Stimulated activated CD4-positive, alpha-beta T cell treated with anti-CD3 and anti-CD28 coated beads, Interleukin-12 subunit alpha, Interleukin-12 subunit beta, amount 100 ng/mL, for 4 hours (primary cell): ENCODE measurements around the gene RPL39L.
"Not testable (repeated sequence)": the region's sequence is repeated elsewhere in the genome, so short reads cannot be mapped to it uniquely, and the experiment has no call there.

Source experiments
- DNase-seq: peaks from one replicate; pipeline ENCODE4 v3.0.0-alpha.2; 2020

Gene RPL39L

DNA sequence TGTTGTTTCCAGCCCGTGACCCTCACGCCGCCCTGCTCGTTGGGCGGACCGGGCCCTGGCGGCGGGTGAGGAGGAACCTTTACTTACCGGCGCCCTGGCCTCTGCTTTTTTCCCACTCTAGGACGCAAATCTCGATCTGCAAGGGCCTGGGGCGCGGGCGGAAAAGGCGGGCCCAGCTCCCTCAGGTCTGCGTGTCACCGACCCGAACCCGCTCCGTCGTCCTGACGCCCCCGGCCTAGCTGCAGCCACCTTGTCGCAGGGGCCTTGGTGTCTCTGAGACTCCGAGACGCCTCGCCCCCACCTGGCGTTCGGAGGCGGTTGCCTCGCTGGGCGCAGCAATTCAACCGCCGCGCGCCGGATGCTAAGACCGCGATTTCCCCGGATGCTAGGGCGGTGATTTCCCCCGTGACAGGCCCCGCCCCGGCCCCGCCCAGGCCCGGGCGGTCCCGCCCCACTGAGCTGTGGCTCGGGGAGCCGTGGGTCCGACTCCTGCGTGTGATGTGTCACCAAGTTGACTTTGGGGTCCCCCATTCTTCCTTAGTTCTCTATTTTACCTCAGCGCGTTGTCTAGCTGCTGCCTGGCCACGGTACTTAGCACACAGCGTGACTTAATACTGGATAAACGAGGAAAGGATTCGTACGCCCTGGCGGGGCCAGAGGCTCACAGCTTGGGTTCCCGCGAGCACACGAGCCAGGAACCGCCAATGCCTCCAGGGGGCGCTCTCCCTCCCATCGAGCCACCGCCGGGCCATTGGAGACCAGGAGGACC is at the start of gene RPL39L:
Gene RPL39L (minus strand): TSS at position 371 of the 769 bp plus-strand sequence. CDS start 18,196 bp downstream, outside the sequence.
- peak; percentile 90 for DNase-seq

- DNase-seq: no peak
Measured at GRCh38 chr3:187188931-187189330, 49.6 kb upstream of the RPL39L start.

- DNase-seq: no peak
Measured at GRCh38 chr3:187186801-187187421, 47.6 kb upstream of the RPL39L start.

GRCh38 chr3:187186375-187186774 is 47.1 kb upstream of the RPL39L start:
- DNase-seq: no peak

DNA sequence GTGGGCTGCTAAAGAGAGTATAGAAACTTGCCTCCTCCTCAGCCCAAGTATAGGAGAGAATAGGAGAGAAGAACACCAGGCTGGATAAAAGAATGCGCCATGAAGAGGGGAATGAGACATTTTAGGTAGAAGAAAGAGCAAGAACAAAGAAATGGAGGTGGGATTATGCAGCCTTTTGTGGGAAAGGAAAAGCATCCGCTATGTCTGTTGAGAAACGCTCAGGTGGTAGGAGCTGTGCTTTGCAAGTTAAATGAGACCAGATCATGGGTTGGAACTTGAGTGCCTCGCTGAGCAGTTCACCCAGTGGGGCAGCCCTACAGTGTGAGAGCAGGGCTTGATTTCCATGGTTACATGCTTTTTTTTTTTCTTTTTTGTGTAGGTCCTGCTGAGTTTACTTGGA is 46.5 kb upstream of the RPL39L start:
- no peak for DNase-seq

GRCh38 chr3:187183903-187184302 is 44.6 kb upstream of the RPL39L start:
- no peak for DNase-seq

- DNase-seq: no peak
Measured at GRCh38 chr3:187183210-187183862, 44.0 kb upstream of the RPL39L start.

- no peak for DNase-seq
Measured at GRCh38 chr3:187181454-187182170, 42.3 kb upstream of the RPL39L start.

DNA sequence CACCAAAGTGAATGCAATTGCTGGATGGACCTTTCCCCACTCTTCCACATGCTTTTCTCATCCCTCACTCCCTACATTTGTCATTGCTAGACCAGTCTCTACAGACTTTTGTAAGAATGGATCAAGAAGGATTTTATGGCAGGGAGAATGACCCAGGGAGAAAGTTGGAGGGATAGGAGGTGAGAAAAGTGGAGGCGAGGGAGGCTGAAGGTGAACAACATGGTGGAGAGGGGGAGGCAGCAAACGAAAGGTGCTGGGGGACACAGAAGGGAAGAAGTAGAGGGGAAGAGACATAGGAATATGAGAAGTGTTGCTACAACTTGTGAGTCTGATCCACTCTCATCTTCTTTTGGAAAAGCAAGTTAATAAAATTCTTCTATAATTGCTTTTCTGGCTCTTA is 33.6 kb upstream of the RPL39L start:
- no peak for DNase-seq

GRCh38 chr3:187170911-187171310 is 31.6 kb upstream of the RPL39L start:
- DNase-seq: not testable (repeated sequence)

- DNase-seq: no peak
Measured at GRCh38 chr3:187169231-187169960, 30.1 kb upstream of the RPL39L start.

DNA sequence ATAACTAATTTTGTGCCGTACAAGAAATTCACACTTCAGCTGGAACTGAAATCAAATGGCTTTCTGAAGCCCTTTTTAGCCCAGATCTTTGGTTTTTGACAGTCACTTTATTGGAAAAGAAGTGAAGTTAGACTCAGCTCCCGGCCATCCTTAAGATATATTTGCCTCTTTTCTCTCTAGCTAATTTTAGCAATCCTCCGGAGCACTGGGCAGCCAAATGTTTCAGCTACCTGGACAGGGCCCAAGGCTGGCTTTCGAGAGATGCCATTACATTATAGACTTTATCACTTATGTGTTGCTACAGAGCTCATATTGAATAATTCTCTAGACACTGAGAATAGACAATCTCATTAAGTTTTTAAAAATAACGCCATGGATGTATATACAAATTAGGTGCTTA is 28.5 kb upstream of the RPL39L start:
- DNase-seq: no peak

DNA sequence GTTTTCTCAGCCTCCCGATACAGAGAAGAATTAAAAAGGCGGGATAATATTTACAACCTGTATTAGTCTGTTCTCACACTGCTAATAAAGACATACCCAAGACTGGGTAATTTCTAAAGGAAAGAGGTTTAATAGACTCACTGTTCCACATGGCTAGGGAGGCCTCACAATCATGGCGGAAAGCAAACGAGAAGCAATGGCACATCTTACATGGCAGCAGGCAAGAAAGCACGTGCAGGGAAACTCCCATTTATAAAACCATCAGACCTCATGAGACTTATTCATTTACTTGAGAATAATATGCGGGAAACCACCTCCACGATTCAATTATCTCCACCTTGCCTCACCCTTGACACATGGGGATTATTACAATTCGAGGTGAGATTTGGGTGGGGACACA is 27.5 kb upstream of the RPL39L start:
- DNase-seq: no peak

DNA sequence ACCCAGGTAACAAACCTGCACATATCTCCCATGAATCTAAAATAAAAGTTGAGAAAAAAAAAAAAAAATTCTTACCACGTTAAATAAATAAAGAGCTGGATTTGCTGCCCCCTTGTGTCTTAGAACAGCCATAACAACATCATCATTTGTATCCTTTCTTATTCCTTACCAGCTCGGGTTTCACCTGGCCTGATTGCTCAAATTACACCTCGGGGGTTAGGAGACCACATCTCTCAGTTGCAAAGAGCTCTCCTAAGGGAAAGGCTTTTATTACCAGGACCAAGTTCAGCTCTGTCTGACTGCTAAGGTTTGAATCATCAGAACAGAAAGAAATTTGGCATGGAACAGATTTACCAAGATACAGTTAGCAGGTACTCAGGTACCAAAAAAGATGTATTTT is 25.8 kb upstream of the RPL39L start:
- no peak for DNase-seq

DNA sequence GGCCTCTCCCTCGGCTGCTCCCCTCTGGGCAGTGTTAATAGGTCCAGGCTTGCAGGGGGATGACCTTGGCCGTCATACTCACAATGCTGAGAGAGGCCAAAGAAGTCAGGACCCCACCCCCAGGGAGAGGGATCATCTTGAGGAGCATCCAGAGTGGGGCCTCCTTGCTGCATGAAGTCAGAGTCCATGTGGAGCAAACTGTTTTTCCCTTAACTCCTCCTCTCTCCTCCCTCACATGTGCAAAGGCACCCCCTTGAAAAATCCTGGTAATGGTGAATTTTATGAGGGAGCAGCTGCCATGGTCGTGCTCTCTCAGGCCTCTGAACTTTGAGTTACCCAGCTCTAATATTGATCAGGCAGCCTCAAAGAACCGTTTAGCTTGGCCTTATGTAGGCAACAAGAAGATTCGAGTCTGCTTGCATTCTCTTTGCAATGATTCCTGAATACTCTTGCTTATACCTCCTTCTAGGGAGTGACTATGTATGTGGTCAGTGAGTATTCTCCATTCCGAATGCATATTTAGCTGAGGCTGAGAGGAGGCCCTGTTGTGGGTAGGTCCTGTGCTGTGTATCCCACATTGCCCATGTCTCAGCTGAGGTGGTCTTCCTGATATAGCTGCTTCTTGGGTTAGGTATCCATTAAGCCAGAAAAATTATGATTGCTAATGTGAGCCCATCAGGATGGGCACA is 23.1 kb upstream of the RPL39L start:
- no peak for DNase-seq

DNA sequence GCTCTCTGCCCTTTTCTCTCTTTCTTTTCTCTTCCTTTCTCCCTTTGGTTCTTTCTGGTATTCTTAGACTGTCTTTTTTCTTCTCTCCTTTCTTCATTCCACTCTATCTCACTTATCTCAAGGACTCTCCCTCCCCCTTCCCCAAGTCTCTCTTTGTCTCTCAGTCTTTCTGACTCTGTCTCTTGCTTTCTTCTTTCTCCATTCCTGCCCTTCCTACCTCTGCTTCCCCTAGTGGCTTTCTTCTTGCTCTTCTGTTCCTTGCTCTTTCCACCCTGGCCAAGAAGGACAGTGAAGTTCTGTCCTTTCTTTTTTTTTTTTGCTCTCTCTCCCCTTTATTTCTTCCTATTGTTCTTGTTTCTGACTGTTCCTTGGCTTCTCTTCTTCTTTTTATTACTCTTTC is 22.3 kb upstream of the RPL39L start:
- DNase-seq: no peak

DNA sequence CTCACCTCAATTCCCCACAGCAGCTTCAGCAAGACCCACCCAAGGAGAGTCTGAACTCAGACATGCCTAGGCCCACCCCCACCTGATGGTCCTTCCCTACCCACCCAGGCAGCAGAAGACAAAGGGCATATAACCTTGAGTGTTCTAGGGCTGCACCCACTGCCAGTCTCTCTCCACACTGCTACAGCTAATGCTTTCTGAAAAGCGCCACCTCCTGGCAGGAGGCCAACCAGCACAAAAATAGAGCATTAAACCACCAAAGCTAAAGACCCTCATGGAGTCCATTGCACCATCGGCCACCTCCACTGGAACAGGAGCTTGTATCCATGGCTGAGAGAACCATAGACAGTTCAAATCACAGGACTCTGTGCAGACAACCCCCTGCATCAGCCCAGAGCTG is 11.3 kb upstream of the RPL39L start:
- peak; percentile 62 for DNase-seq

DNA sequence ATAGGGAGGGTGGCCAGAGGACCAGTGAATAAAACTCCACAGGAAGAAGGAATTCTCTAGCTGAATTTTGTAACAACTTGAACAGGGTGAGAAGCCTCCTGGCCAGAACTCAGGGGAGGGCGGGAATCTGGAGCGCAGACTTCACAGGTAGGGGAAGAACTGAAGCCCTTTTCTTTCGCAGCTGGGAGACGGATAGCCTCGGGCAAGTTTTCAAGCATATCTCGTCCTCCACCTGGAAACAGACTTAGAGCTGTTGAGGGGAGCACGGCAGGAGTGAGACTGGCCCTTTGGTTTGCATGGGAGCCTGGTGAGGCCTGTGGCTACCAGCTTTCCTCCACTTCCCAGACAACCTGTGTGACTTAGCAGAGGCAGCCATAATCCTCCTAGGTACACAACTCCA is 10.9 kb upstream of the RPL39L start:
- DNase-seq: no peak

GRCh38 chr3:187146389-187146788 is 7.1 kb upstream of the RPL39L start:
- no peak for DNase-seq

GRCh38 chr3:187145149-187145895 is 6.0 kb upstream of the RPL39L start:
- no peak for DNase-seq

- DNase-seq: no peak
Measured at GRCh38 chr3:187139895-187140253, 578 bp upstream of the RPL39L start.
